C4-2B (cell line): ENCODE data around the gene TXNRD1.

Source experiments
- H3K27ac ChIP-seq: fragments of 450-650 bp; 2 replicates; pipeline ENCODE4 v1.5.1; 2017
- CTCF ChIP-seq: fragments of 450-650 bp; conservative IDR thresholded peaks from 2 replicates; pipeline ENCODE4 v1.5.1; 2017; ENCODE audit warnings: mild to moderate bottlenecking
- ZFX ChIP-seq: fragments of 450-650 bp; IDR thresholded peaks from 2 replicates; pipeline ENCODE4 v1.6.1; 2017

Gene TXNRD1

GRCh38 chr12:104299842-104300481 lies 84.4 kb downstream of the TXNRD1 start:
- TF ChIP-seq ZFX (no peak), CTCF (no peak)
- H3K27ac ChIP-seq = no peak overlapping the region

GRCh38 chr12:104303538-104304151 lies 88.1 kb downstream of the TXNRD1 start, which contains the start of gene EID3:
Gene EID3, plus strand, starts transcription at chr12:104303739. Its CDS starts 196 bp downstream, at chr12:104303935.
- no peak within 1 kb of the TSS for H3K27ac ChIP-seq
- TF ChIP-seq ZFX = no peak
- no peak for TF ChIP-seq CTCF

- H3K27ac ChIP-seq = no peak overlapping the region
Observed at GRCh38 chr12:104304261-104305009, 88.9 kb downstream of the TXNRD1 start.

GRCh38 chr12:104305349-104305748 lies 89.8 kb downstream of the TXNRD1 start:
- no peak for TF ChIP-seq CTCF
- no peak for TF ChIP-seq ZFX
- H3K27ac ChIP-seq = no peak overlapping the region

More at GRCh38 chr12:104304261-104305009, 88.9 kb downstream of the TXNRD1 start:
- TF ChIP-seq CTCF (no peak), ZFX (no peak)

GRCh38 chr12:104306376-104306775 lies 90.8 kb downstream of the TXNRD1 start:
- TF ChIP-seq ZFX (no peak), CTCF (no peak)

GRCh38 chr12:104306943-104307654 lies 91.5 kb downstream of the TXNRD1 start:
- H3K27ac ChIP-seq = no peak overlapping the region
- no peak for TF ChIP-seq CTCF
- no peak for TF ChIP-seq ZFX

More at GRCh38 chr12:104306376-104306775, 90.8 kb downstream of the TXNRD1 start:
- H3K27ac ChIP-seq = no peak overlapping the region
